Omental fat pad (tissue), 4 donors: ENCODE measurements around the gene PAFAH1B2. TPM values are rescaled to one million over a fixed set of nuclear protein-coding genes. Genes with fewer than 3 reads are reported as not detected.
A peak's percentile ranks its signal among the peaks of the same experiment; 100 is the strongest.
"Not testable (repeated sequence)": the region's sequence is repeated elsewhere in the genome, so short reads cannot be mapped to it uniquely, and the experiment has no call there.

Experiments
- ATAC-seq: fragments of 150-250 bp; one replicate; pipeline ENCODE4 v1.9.1; 2016; ENCODE audit warnings: mild to moderate bottlenecking, moderate library complexity; ENCODE audit not compliant: low FRiP score
- DNase-seq: peaks from one replicate; pipeline ENCODE4 v3.0.0-alpha.2; 2019; ENCODE audit warnings: low spot score
- CTCF ChIP-seq, 3 donors: fragments of 450-650 bp; IDR thresholded peaks; one replicate each; pipeline ENCODE4 v1.5.1; 2016 to 2017; ENCODE audit warnings: antibody characterized with exemption in 3 of 3, mild to moderate bottlenecking in 3 of 3, moderate library complexity in 2 of 3
- total RNA-seq, 4 donors: library from RNA; depleted of rRNA; stranded (reverse); fragments of >200 nt; gene quantifications; one replicate each; pipeline ENCODE4 v1.1.0, GENCODE V29; 2016

The PAFAH1B2 gene
- total RNA-seq, 4 donors from 2014 or later: 76.0 to 108 (median 98.6) TPM

- DNase-seq (peak; percentile 81), ATAC-seq (peak; percentile 89)
- TF ChIP-seq CTCF (IDR thresholded peaks at IDR 0.05): peak in 1 of 3 donors; percentile 24
Observed at GRCh38 chr11:117098269-117099232, 45.5 kb upstream of the PAFAH1B2 start, which contains the start of gene SIK3. TSS of gene SIK3 (minus strand) at chr11:117098428. CDS start at chr11:117098415, 13 bp downstream.

DNA sequence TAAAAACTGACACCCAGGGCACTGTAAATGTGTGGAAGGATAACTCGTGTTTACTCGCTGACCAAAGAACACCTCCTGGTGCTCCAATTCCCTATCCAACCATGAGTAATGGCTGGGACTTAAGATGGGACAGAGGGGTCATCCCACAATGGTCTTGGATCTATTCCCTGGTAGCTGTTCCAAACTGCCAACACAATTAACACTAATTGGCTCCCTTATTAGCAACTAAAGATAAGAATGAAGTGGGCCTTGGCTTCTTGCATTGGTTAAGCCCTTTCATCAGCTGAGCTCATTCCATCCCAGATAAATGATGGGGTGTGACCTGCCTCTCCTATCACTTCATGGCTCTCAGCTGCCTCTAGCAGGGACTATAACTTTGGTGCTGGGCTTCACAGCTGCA is 44.4 kb upstream of the PAFAH1B2 start:
- ATAC-seq: no peak
- DNase-seq: no peak
- no peak for TF ChIP-seq CTCF (IDR thresholded peaks at IDR 0.05)

DNA sequence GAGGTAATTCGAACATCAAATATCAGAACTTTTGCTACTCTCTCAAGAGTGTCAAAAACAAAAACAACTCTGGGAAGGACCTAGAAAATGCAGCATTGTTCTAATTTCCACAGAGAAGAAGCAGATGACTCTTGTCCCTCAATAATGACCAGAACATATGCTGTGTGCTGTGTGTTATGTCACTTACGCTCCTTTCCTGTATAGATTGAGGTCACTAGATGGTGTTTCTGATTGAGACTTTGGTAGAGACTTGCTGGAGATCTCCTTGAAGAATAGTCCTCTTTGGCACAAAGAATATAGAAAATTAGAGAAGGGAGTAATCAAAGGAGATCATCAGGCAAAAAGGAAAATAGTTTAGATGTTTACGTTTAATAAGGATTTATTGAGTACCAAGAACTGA is 43.5 kb upstream of the PAFAH1B2 start:
- no peak for TF ChIP-seq CTCF (IDR thresholded peaks at IDR 0.05)
- DNase-seq: no peak
- ATAC-seq: no peak

DNA sequence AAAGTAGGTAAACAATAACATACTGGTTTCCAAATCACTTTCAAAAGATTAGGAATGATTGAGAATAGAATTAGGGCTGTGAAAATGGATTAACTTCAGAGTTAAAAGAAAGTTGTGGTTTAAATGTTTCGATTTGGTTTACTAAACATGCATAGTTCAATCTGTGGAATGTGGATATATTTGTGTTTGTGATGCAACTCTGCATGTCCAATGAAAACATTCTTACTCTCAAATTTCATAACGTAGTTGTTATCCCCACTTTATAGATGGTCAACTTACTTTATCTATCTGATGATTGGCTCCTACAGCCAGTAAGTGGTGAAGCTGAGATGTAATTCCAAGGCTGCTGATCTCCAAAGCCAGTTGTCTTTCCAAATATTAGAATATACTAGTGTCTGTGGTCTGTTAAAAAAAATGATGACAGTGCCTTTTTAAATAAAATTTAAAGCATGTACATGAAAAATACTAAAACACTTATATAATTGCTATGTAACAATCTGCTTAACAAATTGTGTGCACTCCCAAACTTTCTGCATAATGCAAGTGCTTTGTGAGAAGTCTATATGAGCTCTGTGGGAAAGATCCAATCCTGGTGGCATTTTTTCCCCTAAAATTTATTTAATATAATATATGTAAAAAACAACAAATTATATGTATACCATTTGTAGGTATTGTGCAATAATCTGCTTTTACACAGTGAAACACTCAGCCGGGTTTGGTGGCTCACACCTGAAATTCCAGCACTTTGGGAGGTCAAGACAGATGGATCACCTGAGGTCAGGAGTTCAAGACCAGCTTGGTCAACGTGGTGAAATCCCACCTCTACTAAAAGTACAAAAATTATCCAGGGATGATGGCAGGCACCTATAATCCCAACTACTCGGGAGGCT is 36.1 kb upstream of the PAFAH1B2 start:
- DNase-seq (no peak), ATAC-seq (no peak)
- no peak for TF ChIP-seq CTCF (IDR thresholded peaks at IDR 0.05)

GRCh38 chr11:117110294-117110950 is 33.7 kb upstream of the PAFAH1B2 start:
- no peak for DNase-seq
- no peak for ATAC-seq
- TF ChIP-seq CTCF (IDR thresholded peaks at IDR 0.05): no peak

GRCh38 chr11:117112497-117112896 is 31.6 kb upstream of the PAFAH1B2 start:
- not testable (repeated sequence) for DNase-seq, ATAC-seq

DNA sequence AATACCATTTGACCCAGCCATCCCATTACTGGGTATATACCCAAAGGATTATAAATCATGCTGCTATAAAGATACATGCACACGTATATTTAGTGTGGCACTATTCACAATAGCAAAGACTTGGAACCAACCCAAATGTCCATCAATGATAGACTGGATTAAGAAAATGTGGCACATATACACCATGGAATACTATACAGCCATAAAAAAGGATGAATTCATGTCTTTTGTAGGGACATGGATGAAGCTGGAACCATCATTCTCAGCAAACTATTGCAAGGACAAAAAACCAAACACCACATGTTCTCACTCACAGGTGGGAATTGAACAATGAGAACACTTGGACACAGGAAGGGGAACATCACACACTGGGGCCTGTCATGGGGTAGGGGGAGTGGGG is 31.1 kb upstream of the PAFAH1B2 start:
- DNase-seq, ATAC-seq: not testable (repeated sequence)
